Neural progenitor cell (in vitro differentiated cells): Measurements from ENCODE around the gene ADGRG1. TPM values are rescaled to one million over a fixed set of nuclear protein-coding genes. Genes with fewer than 3 reads are reported as not detected.
A peak's percentile ranks its signal among the peaks of the same experiment; 100 is the strongest.

Experiments used
- DNase-seq: peaks from one replicate; pipeline ENCODE4 v3.0.0-alpha.2; 2016; ENCODE audit warnings: low spot score
- H2AFZ ChIP-seq: fragments of 200-600 bp; sonication (generic); replicated peaks from 2 replicates; pipeline ENCODE4 v1.6.1; 2016; ENCODE audit warnings: antibody characterized with exemption
- H3F3A ChIP-seq: fragments of 200-600 bp; sonication (generic); 2 replicates; pipeline ENCODE4 v1.6.1; 2016; ENCODE audit warnings: antibody characterized with exemption, low read depth
- H3K27ac ChIP-seq: fragments of 200-600 bp; sonication (generic); 2 replicates; pipeline ENCODE4 v1.5.1; 2016; ENCODE audit warnings: mild to moderate bottlenecking
- H3K27me3 ChIP-seq: fragments of 200-600 bp; sonication (generic); 2 replicates; pipeline ENCODE4 v1.6.1; 2016; ENCODE audit warnings: mild to moderate bottlenecking, moderate library complexity
- H3K36me3 ChIP-seq: fragments of 200-600 bp; sonication (generic); 2 replicates; pipeline ENCODE4 v1.5.1; 2016
- H3K4me1 ChIP-seq: fragments of 200-600 bp; sonication (generic); 2 replicates; pipeline ENCODE4 v1.6.1; 2016; ENCODE audit warnings: mixed run types
- H3K4me2 ChIP-seq: fragments of 200-600 bp; sonication (generic); 2 replicates; pipeline ENCODE4 v1.6.1; 2016
- H3K4me3 ChIP-seq: fragments of 200-600 bp; sonication (generic); 2 replicates; pipeline ENCODE4 v1.5.1; 2016
- H3K79me2 ChIP-seq: fragments of 200-600 bp; sonication (generic); 2 replicates; pipeline ENCODE4 v1.6.1; 2016; ENCODE audit warnings: low read depth
- H3K9ac ChIP-seq: fragments of 200-600 bp; sonication (generic); 2 replicates; pipeline ENCODE4 v1.6.1; 2016
- H3K9me3 ChIP-seq: fragments of 200-600 bp; sonication (generic); 2 replicates; pipeline ENCODE4 v1.5.1; 2016; ENCODE audit warnings: low read depth
- H4K20me1 ChIP-seq: fragments of 200-600 bp; sonication (generic); 2 replicates; pipeline ENCODE4 v1.6.1; 2016; ENCODE audit warnings: low read depth
- H3K27ac Mint-ChIP-seq: 3 replicates; pipeline ENCODE4 v1.8.0; 2021; ENCODE audit warnings: mixed read lengths
- H3K27me3 Mint-ChIP-seq: 2 replicates; pipeline ENCODE4 v1.8.0; 2022; ENCODE audit warnings: low read depth, mild to moderate bottlenecking, inconsistent platforms, moderate library complexity, mixed read lengths; ENCODE audit not compliant: insufficient read depth
- H3K36me3 Mint-ChIP-seq: 3 replicates; pipeline ENCODE4 v1.8.0; 2021; ENCODE audit warnings: mixed read lengths
- H3K4me1 Mint-ChIP-seq: 3 replicates; pipeline ENCODE4 v1.8.0; 2021; ENCODE audit warnings: mixed read lengths
- H3K4me3 Mint-ChIP-seq: 3 replicates; pipeline ENCODE4 v1.8.0; 2021; ENCODE audit warnings: mild to moderate bottlenecking, moderate library complexity, mixed read lengths
- H3K9me3 Mint-ChIP-seq: 3 replicates; pipeline ENCODE4 v1.8.0; 2020; ENCODE audit warnings: mixed read lengths
- CTCF ChIP-seq: fragments of 200-600 bp; sonication (generic); IDR thresholded peaks from 2 replicates; pipeline ENCODE4 v1.5.1; 2017; ENCODE audit warnings: antibody characterized with exemption, mild to moderate bottlenecking
- EZH2 ChIP-seq: fragments of 200-600 bp; sonication (generic); IDR thresholded peaks from 2 replicates; pipeline ENCODE4 v1.6.1; 2017; ENCODE audit warnings: antibody characterized with exemption, mild to moderate bottlenecking, moderate library complexity
- EZH2phosphoT487 ChIP-seq: fragments of 200-600 bp; sonication (generic); IDR thresholded peaks from 2 replicates; pipeline ENCODE4 v1.6.1; 2017; ENCODE audit warnings: antibody characterized with exemption
- total RNA-seq: library from RNA; depleted of rRNA; stranded (reverse); fragments of >200 nt; gene quantifications from 2 replicates; pipeline ENCODE4 v1.2.3, GENCODE V29; 2015; ENCODE audit warnings: low replicate concordance

Gene ADGRG1
- total RNA-seq, 1 donor from 2014 or later, result 8.0 TPM

DNA sequence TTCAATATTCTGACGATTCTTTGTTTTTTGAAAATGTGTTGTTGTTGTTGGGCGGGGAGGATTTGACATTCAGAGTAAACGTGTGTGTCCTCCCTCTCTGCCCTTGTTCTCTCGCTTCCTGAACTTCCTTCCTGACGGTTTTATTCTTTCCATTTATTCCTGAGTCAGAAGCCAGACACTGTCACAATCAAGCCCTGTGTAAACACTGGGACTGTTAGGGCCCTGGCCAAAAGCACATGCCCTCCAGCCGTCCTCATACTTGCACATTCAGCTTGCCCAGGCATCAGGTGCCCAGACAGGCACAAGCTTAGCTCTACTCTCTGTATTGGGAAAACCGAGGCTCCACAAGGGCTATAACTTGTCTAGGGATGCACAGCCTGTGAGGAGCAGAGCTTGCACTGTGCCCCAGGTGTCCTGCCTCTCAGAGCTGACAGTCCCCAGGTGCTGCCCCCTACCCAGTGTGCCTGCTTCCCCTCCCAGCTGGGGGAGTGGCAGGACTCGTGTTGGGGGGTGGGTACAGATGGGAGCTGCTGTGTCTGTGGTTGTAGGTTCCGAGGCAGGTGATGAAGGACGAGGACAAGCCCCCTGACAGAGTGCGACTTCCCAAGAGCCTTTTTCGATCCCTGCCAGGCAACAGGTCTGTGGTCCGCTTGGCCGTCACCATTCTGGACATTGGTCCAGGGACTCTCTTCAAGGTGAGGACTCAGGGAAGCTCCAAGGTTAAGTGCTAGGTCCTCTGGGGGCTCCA is 49.4 kb downstream of the ADGRG1 start:
- H3K9ac ChIP-seq, result no peak overlapping the region
- peaks cover 3% of the 10 kb centered on the region for H3K27me3 Mint-ChIP-seq
- no peak for TF ChIP-seq EZH2phosphoT487
- no peak for TF ChIP-seq CTCF
- no peak for TF ChIP-seq EZH2
- H2AFZ ChIP-seq, result no peak overlapping the region
- no peak overlapping the region for H3K4me3 ChIP-seq
- H3K4me1 Mint-ChIP-seq, result peaks cover 31% of the 10 kb centered on the region
- H3K27ac ChIP-seq, result no peak overlapping the region
- H3F3A ChIP-seq, result peaks cover 10% of the 10 kb centered on the region
- no peaks in the 10 kb centered on the region for H3K27me3 ChIP-seq
- no peak overlapping the region for H3K27ac Mint-ChIP-seq
- peaks cover 19% of the 10 kb centered on the region for H3K4me1 ChIP-seq
- no peaks in the 10 kb centered on the region for H3K9me3 Mint-ChIP-seq
- H3K4me3 Mint-ChIP-seq, result no peak overlapping the region
- H3K36me3 Mint-ChIP-seq, result no peaks in the 10 kb centered on the region
- H3K79me2 ChIP-seq, result no peaks in the 10 kb centered on the region
- no peak for DNase-seq
- H4K20me1 ChIP-seq, result no peaks in the 10 kb centered on the region
- no peak overlapping the region for H3K4me2 ChIP-seq
- H3K36me3 ChIP-seq, result no peaks in the 10 kb centered on the region
- no peaks in the 10 kb centered on the region for H3K9me3 ChIP-seq

DNA sequence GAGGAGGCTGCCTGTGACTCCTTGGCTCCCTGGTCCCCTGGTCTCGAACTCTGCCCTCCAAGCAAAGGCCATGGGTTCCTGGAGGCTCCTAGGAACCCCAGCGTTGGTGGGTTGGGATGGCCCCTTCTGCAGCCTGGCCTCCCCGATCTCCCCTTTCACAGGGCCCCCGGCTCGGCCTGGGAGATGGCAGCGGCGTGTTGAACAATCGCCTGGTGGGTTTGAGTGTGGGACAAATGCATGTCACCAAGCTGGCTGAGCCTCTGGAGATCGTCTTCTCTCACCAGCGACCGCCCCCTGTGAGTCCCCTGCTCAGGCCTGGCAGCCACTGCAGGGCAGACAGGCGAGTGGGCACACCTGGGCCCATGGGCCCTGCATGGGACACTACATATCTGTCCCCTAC is 50.6 kb downstream of the ADGRG1 start:
- no peak overlapping the region for H3K4me2 ChIP-seq
- Mint-ChIP-seq H3K4me3 (no peak overlapping the region), H3K36me3 (no peaks in the 10 kb centered on the region), H3K27me3 (peaks cover 2% of the 10 kb centered on the region), H3K27ac (peak overlapping the region; percentile 66), H3K4me1 (peaks cover 30% of the 10 kb centered on the region), H3K9me3 (no peaks in the 10 kb centered on the region)
- H3K9me3 ChIP-seq, result no peaks in the 10 kb centered on the region
- peaks cover 19% of the 10 kb centered on the region for H3K4me1 ChIP-seq
- H2AFZ ChIP-seq, result no peak overlapping the region
- H3K9ac ChIP-seq, result no peak overlapping the region
- TF ChIP-seq EZH2, result no peak
- TF ChIP-seq EZH2phosphoT487, result no peak
- TF ChIP-seq CTCF, result no peak
- H4K20me1 ChIP-seq, result no peaks in the 10 kb centered on the region
- H3K27me3 ChIP-seq, result no peaks in the 10 kb centered on the region
- H3K79me2 ChIP-seq, result no peaks in the 10 kb centered on the region
- no peaks in the 10 kb centered on the region for H3K36me3 ChIP-seq
- DNase-seq, result no peak
- no peak overlapping the region for H3K4me3 ChIP-seq
- peaks cover 10% of the 10 kb centered on the region for H3F3A ChIP-seq
- H3K27ac ChIP-seq, result no peak overlapping the region

GRCh38 chr16:57679767-57680482 is 51.5 kb downstream of the ADGRG1 start:
- no peak overlapping the region for H3K9ac ChIP-seq

More at GRCh38 chr16:57679767-57680482, 51.5 kb downstream of the ADGRG1 start:
- Histone ChIP-seq H3K9me3 (no peaks in the 10 kb centered on the region), H3K4me3 (no peak overlapping the region), H3K36me3 (no peaks in the 10 kb centered on the region), H3K4me1 (peaks cover 19% of the 10 kb centered on the region), H3F3A (peaks cover 10% of the 10 kb centered on the region), H3K27ac (no peak overlapping the region), H2AFZ (no peak overlapping the region), H3K79me2 (no peaks in the 10 kb centered on the region), H3K27me3 (no peaks in the 10 kb centered on the region), H3K4me2 (no peak overlapping the region), H4K20me1 (no peaks in the 10 kb centered on the region)
- Mint-ChIP-seq H3K4me3 (no peak overlapping the region), H3K36me3 (no peaks in the 10 kb centered on the region), H3K27ac (no peak overlapping the region), H3K4me1 (peaks cover 30% of the 10 kb centered on the region), H3K9me3 (no peaks in the 10 kb centered on the region), H3K27me3 (peaks cover 3% of the 10 kb centered on the region)
- TF ChIP-seq EZH2 (no peak), EZH2phosphoT487 (no peak), CTCF (no peak)
- no peak for DNase-seq
